UCSD-AML1 (cell line): ENCODE measurements around the gene SHISA5.
A peak's percentile ranks its signal among the peaks of the same experiment; 100 is the strongest.
"Not testable (repeated sequence)": the region's sequence is repeated elsewhere in the genome, so short reads cannot be mapped to it uniquely, and the experiment has no call there.

Source experiments
- DNase-seq: peaks from one replicate; lab custom pipeline; 2025; ENCODE audit not compliant: unreplicated experiment; lab: John Stamatoyannopoulos, UW

SHISA5 gene

GRCh38 chr3:48504051-48504946, at the start of gene SHISA5:
Gene SHISA5, minus strand, starts transcription at chr3:48504174. Its CDS starts 80 bp downstream, at chr3:48504094.
- peak; percentile 77 for DNase-seq

GRCh38 chr3:48553361-48553760, 49.4 kb upstream of the SHISA5 start:
- peak; percentile 25 for DNase-seq

GRCh38 chr3:48552111-48552951, 48.4 kb upstream of the SHISA5 start:
- DNase-seq = no peak

GRCh38 chr3:48551651-48552050, 47.7 kb upstream of the SHISA5 start:
- not testable (repeated sequence) for DNase-seq

- DNase-seq = peak; percentile 86
These were observed 45.0 kb upstream of the SHISA5 start for GRCh38 chr3:48548729-48549705.

- no peak for DNase-seq
These were observed 44.2 kb upstream of the SHISA5 start for GRCh38 chr3:48548126-48548525.

GRCh38 chr3:48546203-48546829, 42.3 kb upstream of the SHISA5 start:
- DNase-seq = no peak

- DNase-seq = no peak
These were observed 40.2 kb upstream of the SHISA5 start for GRCh38 chr3:48544141-48544540.

- peak; percentile 53 for DNase-seq
These were observed 39.4 kb upstream of the SHISA5 start for GRCh38 chr3:48543271-48543866.

- DNase-seq = no peak
These were observed 34.5 kb upstream of the SHISA5 start for GRCh38 chr3:48538451-48538850.

- DNase-seq = no peak
These were observed 32.8 kb upstream of the SHISA5 start for GRCh38 chr3:48536785-48537184.

- DNase-seq = no peak
These were observed 32.1 kb upstream of the SHISA5 start for GRCh38 chr3:48536116-48536515.

GRCh38 chr3:48535578-48535977, 31.6 kb upstream of the SHISA5 start:
- no peak for DNase-seq

GRCh38 chr3:48532977-48533337, 29.0 kb upstream of the SHISA5 start:
- DNase-seq = no peak

- DNase-seq = no peak
These were observed 28.4 kb upstream of the SHISA5 start for GRCh38 chr3:48532271-48532976.

GRCh38 chr3:48530701-48531100, 26.7 kb upstream of the SHISA5 start:
- not testable (repeated sequence) for DNase-seq

- DNase-seq = no peak
These were observed 24.8 kb upstream of the SHISA5 start for GRCh38 chr3:48528754-48529153.

GRCh38 chr3:48528048-48528447, 24.1 kb upstream of the SHISA5 start:
- no peak for DNase-seq

GRCh38 chr3:48524970-48525369, 21.0 kb upstream of the SHISA5 start:
- DNase-seq = no peak
